ENCODE measurements around the gene HAGHL.
"Not testable (repeated sequence)": the region's sequence is repeated elsewhere in the genome, so short reads cannot be mapped to it uniquely, and the experiment has no call there.

The HAGHL gene

DNA sequence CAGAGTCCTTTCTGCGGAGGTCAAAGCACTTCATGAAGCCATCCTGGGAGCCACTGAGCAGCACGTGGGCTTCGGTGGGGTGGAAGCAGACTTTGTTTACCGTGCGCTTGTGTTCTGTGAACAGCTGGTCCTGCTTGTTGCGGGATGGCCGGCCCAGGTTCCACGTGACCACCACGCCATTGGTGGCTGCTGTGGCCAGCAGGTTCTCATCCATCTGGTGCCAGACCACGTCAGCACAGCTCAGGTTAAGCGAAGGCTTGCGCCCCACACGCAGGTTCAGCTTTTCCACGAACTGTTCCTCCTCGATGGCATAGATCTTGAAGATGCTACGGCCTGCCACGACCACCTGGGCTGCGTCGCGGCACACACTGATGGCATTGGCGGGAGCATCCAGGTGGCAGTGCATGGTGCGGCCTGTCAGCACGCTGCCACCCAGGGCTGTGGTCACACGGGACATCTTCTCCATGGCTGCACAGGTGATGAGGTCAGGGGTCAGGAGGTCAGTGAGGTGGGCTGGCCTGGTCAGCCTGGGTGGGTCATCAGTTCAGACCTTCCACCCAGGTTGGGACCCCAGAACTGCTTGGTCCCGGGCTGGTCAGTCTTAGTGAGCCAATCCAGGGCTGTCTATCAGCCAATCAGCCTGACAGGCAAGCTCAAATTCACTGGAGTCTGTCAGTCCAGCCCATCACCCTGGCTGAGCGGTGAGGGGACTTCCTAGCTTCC, 37.6 kb upstream of the HAGHL start:
- no peak for DNase-seq (ENCODE audit: low spot score)

DNA sequence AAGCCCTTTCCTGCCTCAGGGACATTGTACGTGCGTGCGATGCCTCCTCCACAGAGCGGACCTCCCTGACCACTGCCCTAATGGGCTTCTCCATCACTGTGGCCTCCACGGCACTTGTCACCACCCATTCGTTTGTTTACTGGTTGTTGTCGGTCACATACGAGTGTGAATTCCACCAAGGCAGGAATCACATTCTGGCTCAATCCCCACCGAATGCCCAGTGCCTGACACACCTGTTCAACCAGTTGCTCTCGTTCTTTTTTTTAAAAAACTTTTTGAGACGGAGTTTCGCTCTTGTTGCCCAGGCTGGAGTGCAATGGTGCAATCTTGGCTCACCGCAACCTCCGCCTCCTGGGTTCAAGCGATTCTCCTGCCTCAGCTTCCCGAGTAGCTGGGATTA, 35.7 kb upstream of the HAGHL start:
- not testable (repeated sequence) for DNase-seq (ENCODE audit: low spot score)

DNA sequence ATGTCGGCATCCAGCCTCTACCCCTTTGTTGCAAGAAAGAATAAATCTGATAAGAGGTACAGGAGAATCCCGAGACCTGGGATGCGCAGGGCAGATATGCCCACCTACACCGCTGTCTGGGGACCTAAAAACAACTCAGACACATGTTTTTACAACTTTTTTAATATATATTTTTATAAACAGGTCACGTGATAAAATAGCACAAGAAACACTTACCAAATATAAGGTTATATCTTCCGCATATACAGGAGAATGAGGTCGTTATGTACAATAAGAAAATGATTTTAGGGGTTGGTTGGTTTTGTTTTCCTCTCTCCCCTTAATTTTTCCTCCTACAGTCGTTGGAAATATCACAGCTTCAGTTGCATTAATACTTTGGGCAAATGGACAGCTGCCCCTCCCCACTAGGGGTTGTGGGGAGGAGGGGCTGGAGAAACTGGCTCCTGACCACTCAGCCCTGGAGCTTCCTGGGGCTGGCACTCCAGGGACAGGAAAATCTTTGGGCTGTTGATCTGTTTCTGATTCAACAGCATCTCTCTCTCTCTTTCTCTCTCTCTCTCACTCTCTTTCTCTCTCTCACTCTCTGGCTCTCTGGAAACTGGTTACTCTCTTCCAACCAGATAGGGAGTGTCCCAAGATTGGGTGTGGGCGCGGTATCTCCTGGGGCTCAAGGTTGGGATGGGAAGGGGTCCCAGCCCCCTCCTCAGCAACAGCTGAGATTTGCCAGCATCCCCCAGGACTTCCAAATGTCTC, 34.4 kb upstream of the HAGHL start:
- DNase-seq (ENCODE audit: low spot score), result no peak

DNA sequence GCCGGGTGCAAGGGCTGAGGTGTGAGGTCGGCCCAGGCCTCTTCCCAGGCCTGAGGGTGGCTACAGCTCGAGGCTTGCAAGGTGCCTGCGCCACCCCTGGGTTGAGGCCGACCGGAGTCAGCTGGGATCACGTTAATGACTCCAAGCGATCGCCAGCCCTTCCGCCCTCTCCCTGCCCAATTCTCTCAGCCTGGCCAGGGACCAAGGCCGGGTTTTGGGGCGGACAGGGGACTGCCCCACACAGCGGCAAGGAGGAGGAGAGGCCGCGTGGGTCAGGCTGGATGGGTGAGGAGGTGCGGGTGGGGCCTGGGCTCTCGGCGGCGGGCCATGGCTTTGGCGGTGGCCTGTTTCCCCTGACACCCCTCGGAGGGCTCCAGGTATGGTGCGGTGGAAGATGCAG, 33.5 kb upstream of the HAGHL start:
- no peak for DNase-seq (ENCODE audit: low spot score)

DNA sequence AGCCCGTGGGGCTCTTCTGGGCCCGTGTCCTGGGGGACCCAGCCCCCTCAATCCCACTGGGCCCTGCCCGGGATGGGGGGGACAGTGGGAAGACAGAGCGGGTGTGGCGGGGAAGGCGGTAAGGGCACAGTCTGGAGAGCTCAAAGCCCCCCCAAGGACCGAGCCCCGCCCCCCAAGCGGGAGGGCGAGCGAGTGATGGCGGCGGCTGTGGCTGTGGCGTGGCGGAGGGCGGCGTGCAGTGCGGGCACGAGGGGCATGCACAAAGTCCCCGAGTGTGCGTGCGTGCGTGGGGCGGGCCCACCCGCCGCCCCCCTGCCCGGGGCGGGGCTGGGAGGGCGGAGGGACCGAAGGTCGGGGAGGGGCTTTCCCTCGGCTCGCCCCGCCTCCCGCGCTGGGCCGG, 33.1 kb upstream of the HAGHL start:
- DNase-seq (ENCODE audit: low spot score), result no peak

DNA sequence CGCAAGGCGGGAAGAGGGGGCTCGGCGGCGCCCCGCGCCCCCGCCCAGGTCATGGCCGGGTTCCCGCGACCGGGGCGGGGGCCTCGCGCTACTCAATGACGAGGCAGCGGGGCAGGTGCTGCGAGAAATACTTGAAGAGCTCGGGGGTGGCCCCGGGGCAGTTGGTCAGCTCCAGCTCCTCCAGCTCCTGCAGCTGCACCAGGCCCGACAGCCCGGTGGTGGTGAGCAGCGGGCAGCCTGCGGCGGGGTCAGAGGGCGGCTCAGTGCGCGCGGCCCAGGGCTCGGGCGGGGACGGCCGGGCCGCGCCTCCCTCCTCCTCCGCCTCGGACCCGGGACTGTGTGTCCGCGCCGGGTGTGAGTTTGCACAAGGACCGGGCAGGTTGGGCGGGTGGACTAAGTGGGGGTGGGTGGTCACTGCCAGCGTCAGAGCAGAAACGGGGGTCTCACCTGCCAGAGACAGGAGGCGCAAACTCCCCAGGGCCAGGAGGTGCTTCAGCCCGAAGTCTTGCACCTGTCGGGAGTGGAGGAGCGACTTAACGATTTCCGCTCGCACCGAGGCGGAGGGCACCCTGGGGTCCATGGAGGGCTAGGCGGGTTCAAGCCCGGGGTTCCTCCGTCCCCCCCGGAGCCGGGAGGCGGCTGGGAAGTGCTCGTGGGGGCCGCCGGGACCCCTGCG, 32.6 kb upstream of the HAGHL start:
- DNase-seq (ENCODE audit: low spot score), result no peak

DNA sequence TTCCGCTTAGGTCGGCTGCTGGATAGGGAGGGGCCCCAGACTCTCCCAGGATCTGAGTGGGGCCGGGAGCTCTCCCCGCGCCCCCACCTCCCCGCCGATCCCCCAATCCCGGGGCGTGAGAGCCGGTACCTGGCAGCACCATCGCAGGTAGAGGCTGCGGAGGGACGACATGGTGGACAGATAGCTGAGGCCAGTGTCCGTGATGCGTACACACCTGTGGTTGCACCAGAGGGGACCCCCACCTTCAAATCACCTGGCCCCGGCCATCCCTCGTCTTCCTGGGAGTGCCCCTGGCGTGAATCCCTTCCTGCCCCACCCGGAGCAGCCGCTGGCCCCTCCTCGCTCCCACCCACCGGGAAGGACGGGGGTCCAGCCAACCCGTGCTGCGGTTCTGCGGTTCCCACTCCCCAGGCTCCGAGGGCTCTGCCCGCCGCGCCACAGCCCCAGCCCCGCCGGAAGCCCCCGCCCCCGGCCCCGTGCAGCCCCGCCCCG, 32.0 kb upstream of the HAGHL start:
- DNase-seq (ENCODE audit: low spot score), result no peak

DNA sequence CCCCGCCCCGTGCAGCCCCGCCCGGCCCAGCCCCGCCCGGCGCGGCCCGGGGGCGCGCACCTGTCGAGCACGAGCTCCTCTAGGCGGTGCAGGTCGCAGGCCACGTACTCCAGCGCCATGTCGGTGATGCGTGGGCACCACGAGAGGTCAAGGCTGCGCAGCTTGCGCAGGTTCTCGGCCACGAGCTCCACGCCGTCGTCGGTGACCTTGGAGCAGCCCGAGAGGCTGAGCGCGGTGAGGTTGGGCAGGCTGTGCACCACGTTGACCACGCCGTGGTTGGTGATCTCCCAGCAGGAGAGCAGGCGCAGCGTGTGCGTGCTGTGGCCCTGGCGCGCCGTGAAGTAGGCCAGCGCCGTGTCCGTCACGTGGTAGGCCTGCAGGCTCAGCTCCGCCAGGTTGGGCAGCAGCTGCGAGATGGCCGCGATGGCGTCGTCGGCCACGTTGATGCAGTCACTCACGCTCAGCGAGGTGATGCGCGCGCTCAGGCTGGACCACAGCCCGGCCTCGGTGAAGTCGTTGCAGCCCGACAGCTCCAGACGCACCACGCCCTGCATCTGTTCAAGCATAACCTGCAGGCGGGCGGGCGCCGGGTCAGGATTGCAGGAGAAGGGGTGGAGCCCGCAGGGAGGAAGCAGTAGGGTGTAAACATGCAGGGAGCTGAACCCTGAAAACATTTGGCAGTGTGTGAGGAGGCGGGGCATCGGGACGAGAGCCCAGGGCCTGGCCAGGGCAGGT, 31.4 kb upstream of the HAGHL start:
- no peak for DNase-seq (ENCODE audit: low spot score)

DNA sequence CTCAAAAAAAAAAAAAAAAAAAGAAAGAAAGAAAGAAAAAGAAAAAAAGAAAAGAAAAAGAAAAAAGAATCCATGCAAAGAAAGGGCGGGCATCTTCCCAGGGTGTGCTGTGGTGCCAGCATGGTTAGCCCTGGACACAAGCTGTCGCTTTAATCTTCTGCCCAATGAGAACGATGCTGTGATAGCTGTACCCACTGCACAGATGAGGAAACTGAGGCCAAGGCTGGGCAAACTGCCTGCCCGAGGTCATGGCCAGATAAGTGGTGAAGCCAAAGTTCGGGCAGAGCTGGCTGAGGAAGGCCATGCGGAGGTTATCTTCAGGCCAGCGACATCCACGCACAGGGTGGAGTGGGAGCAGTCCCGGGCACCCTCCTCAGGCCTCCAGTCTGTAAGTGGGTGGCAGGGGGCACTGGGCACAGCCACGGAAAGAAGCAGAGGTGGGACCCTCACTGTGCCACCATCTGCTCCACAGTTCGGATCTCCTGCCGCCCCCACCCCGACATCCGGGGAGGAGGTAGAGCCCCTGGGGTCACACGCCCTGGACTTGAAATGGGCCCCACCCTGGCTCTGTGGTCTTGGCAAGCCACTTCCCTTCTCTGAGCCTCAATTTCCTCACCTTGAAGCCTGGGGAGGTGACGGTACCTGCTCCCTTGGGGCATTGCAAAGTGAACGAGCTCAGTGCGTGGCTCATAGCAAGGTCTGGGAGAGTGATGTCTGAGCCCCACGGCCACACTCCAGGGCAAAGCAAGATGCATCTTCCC, 27.8 kb upstream of the HAGHL start:
- no peak for DNase-seq (ENCODE audit: low spot score)

DNA sequence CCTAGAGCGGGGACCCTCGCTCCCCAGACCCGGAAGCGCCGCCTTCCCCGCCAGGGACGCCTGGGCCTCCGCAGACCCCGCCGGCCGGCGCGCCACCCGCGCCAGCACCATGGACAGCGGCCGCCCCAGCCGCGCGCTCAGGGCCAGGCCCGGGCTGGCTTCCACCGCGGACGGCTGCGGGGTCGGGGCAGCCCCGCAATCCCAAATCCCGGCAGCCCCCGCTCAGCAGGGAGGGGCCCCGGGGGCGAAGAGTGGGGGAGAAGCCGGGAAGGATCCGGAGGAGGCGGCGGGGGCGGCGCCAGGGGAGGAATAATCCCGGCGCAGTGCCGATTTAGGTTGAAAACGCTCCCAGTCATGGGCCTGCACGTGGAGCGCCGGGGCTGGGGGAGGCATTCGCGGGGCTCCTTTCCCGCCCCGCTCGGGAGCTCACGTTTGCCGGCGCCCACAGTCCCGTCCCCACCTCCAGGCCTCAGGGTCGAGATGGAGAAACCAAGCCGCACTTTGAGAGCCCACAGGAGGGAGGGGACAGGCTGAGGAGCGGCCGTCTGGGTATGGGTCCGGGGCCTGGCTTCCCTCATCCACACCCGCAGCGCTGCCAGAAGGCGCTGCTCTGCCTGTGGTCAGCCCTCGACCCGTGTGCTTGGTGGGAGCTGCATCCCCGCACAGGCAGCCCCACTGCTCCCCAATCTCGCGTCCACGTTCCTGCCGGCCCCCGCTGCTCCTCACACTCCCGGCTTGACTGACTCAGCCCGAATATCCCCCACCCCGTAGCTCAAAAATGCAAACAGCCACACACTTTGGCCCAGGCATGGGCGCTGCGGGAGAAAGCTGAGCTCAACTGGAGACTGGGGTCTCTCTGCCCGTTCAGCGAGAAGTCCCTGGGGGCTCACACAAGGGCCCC, 26.0 kb upstream of the HAGHL start:
- no peak for DNase-seq (ENCODE audit: low spot score)

DNA sequence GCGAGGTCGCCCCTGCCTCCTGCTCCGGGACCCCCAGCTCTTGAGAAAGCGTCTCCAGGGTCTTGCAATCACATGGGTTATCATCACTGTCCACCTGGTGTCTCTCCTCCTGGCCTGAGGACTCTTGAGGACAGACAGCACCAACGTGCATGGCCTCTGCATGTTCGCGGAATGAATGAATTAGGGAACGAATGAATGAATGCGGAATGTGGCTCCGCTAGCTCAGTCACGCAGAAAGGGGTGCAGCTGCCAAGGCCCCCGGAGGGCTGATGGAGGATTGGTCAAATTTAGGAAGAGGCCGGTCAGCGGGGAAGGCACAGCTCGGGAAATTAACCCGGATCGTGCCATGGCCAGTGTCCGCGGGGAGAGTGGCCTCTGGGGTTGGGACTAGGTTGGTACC, 24.6 kb upstream of the HAGHL start:
- no peak for DNase-seq (ENCODE audit: low spot score)

DNA sequence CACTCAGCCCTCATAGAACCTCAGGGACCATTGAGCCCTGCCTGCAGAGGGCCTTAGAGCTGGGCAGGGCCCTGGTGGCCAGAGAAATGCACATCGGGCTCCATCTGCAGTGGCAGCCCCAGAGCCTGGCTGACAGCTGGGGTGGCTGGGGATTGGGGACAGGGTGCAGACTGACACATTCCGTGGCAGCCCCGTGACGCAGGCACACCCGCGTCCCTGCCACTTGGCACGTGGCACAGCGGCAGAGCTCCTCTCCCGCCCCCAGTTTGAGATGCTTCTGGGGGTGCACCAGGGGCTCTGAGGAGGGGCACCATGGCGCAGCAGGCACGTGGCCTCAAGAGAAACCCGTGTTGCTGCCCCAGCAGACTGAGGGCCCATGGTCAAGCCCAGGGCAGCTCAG, 23.5 kb upstream of the HAGHL start:
- DNase-seq (ENCODE audit: low spot score), result no peak

DNA sequence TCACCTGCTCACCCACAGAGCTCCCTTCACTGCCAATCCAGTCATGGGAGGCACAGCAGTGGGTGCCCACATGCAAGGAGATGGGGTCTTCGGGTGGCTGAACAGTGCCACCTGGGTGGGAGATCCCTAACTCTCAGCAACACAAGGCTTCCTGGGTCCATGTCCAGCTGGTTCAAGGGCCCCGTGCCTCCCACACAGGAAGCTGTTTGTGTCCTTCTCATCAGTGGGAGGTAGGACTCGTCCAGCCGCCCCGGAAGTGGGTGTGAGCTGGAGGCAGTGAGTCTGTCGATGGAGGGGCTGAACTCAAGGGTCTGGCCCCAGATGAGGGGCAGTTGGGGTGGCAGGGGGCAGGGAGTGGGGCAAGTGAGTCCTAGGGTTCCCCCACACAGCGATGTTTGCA, 22.9 kb upstream of the HAGHL start:
- DNase-seq (ENCODE audit: low spot score), result no peak

DNA sequence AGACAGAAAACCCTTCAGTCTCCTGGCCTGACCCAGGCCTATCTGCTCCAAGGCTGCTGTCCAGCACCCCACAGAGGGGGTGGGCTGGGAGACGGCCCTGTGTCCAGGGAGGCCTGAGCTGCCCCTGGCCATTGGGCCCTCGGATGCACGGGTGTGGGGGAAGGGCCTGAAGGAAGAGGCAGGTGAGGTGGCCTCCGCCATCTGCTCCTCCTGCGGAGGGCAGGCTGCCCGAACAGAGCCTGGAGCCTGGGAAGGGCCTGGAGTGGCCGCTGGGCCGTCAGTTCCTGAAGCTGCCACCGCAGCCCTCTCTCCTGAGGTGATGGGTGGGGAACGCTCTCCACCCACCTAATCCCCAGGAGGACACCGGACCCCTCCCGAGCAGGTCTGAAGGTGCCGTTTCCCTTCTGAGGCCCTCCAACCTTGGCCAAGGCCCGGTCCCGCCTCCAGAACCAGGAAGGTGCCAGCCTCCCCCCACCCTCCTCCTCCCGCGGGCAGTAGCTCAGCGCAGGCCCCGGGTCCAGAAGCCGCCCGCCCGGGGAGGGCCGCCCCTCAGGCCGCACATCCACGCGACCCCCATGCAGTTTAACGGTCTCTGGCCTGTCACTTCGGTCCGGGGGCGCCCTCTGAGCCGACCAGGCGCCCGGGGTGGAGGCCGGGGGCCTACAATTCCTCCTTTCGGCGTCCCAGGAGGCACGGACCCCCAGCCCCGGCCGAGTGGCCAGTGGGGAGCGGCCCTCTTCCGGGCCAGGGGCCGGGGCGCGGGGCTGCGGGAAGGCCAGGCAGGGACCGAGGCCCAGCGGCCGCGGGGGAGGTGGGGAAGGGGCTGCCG, 22.1 kb upstream of the HAGHL start:
- no peak for DNase-seq (ENCODE audit: low spot score)

DNA sequence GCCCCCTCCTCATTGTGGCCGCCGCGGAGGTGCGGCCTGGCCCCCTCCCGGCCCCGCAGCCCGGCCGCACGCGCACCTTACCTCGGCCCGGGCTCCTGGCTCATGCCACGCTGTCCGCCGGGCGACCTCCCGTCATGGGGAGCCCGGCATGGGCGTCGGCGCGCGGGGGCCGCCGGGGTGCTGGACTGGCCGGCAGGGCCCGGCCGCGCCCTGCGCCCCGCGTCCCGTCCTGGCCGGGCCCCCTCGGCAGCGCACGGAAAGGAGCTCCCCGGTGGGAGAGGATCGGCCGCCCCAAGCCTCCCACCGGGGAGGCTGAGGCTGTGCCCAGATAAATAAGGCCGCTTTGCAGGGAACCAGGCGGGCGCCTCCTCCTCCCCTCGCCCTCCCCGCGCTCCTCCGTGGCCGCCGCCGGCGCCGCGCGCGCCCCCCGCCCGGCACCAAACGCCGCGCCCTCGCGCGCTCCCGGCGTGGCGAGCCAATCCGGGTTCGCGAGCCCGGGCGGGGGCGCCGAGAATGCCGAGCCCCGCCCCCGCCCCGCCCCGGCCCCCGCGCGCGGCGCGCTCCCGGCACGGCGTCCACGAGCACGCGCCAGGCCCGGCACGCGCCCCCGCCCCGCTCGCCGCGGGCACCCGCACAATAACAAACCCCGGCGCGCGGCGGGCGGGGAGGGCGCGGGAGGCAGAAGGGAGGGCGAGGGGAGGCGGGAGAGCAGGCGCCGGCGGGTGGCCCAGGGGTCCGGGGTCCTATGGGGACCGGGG, 21.3 kb upstream of the HAGHL start, which contains the start of gene FBXL16:
Gene FBXL16, minus strand, starts transcription at position 371 of the 758 bp plus-strand sequence. CDS start 8,396 bp downstream, outside the sequence.
- no peak for DNase-seq (ENCODE audit: low spot score)

DNA sequence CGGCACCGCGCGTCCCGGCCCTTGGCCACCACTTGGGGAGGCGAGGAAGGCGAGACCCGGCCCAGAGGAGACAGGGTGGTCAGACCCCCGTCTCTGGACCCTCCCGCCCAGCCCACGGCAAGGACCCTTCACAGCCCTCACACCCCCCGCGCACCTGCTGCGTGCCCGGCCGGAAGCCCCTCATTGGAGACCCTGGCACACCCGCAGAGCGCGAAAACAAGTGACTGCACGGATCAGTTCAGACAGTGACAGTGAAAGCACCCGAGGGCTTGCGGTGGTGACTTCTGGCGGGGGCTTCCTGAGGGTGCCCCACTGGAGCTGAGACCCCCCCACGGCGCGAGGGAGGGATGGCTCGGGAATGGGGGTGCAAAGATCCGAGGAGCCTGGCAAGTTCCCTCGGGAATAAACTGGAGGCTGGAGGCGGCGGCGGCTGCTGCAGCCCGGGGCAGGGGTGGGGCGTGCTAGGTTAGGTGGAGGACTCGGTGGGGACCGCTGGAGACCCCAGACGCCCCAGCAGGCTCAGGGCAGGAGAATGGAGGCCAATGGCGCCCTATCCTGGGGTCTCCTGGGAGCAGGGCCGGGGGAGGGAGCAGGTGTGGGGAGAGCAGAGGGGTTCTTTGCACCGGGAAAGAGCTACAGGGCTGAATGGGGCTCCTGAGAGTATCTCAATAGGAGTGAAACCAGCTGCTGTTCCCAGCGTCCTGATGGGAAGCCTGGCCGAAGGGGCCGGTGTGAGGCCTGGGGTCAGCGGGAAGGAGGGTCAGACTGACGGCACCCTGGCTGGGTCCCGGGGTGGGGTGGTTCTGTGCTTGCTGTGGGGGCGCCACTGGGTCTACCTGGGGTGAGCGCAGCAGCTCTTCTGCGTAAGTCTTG, 20.5 kb upstream of the HAGHL start:
- DNase-seq (ENCODE audit: low spot score), result no peak

DNA sequence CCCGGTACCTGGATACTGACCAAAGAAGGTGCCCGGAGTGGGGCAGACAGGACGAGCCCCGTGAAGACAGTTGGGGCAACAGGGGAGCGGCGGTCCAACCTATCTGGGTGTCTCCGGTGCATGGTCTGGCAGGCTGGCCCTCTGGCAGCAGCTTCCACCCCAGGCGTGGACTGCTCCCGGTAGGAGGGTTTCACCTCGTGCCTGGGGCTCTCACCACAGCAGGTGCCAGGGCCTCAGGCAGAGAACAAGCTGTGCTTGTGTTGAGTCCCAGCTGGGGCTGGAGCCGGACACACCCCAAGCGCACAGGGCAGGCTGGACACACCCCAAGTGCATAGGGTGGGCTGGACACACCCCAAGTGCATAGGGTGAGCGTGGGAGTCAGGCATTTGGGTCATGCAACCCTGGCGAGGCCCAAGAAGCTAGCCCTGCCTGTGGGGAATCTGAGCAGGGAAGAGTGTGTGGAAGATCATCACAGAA, 19.8 kb upstream of the HAGHL start:
- DNase-seq (ENCODE audit: low spot score), result no peak

DNA sequence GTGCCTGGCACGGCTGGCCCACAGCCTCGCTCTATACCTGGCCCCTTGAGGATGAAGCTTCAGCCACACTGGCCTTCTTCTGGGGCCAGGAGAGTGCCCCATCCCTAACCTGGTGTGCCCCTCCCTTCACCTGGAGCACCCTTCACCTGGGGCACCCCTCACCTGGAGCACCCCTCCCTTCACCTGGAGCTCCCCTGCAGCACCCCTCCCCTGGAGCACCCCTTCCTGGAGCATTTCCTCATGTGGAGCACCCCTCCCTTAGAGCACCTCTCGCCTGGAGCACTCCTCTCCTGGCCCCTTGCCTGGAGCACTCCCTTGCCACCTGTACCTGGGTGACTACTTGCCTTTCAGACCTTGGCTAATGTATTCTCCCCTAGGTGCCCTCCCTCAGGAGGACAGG, 18.9 kb upstream of the HAGHL start:
- no peak for DNase-seq (ENCODE audit: low spot score)
